NCI-H748 (cell line): Measurements from ENCODE around the gene FJX1.

Experiments
- DNase-seq: peaks from one replicate; lab custom pipeline; 2025; ENCODE audit not compliant: unreplicated experiment; lab: John Stamatoyannopoulos, UW

FJX1 gene

GRCh38 chr11:35617687-35618496 is at the start of gene FJX1:
Gene FJX1 (plus strand): TSS chr11:35618460. CDS start chr11:35618637, 177 bp downstream.
- DNase-seq, result peak; percentile 96

- no peak for DNase-seq
These were observed 46.6 kb upstream of the FJX1 start for GRCh38 chr11:35571696-35572095.

- no peak for DNase-seq
These were observed 38.5 kb upstream of the FJX1 start for GRCh38 chr11:35579557-35580396.

- DNase-seq, result no peak
These were observed 37.9 kb upstream of the FJX1 start for GRCh38 chr11:35580397-35580781.

- DNase-seq, result no peak
These were observed 36.2 kb upstream of the FJX1 start for GRCh38 chr11:35582033-35582432.

GRCh38 chr11:35583126-35583525 is 35.1 kb upstream of the FJX1 start:
- no peak for DNase-seq

- DNase-seq, result no peak
These were observed 34.4 kb upstream of the FJX1 start for GRCh38 chr11:35583843-35584242.

GRCh38 chr11:35584321-35584720 is 33.9 kb upstream of the FJX1 start:
- no peak for DNase-seq

GRCh38 chr11:35585416-35585815 is 32.8 kb upstream of the FJX1 start:
- DNase-seq, result no peak

- no peak for DNase-seq
These were observed 32.0 kb upstream of the FJX1 start for GRCh38 chr11:35586222-35586621.

GRCh38 chr11:35587972-35588371 is 30.3 kb upstream of the FJX1 start:
- DNase-seq, result no peak

- DNase-seq, result no peak
These were observed 29.6 kb upstream of the FJX1 start for GRCh38 chr11:35588627-35589026.

- DNase-seq, result no peak
These were observed 29.0 kb upstream of the FJX1 start for GRCh38 chr11:35589281-35589680.

GRCh38 chr11:35590412-35590811 is 27.8 kb upstream of the FJX1 start:
- no peak for DNase-seq

GRCh38 chr11:35593143-35593542 is 25.1 kb upstream of the FJX1 start:
- DNase-seq, result no peak

GRCh38 chr11:35594680-35595079 is 23.6 kb upstream of the FJX1 start:
- DNase-seq, result no peak

GRCh38 chr11:35598254-35599125 is 19.8 kb upstream of the FJX1 start:
- DNase-seq, result no peak

- no peak for DNase-seq
These were observed 17.9 kb upstream of the FJX1 start for GRCh38 chr11:35600331-35600838.

- no peak for DNase-seq
These were observed 16.0 kb upstream of the FJX1 start for GRCh38 chr11:35602160-35602793.

- DNase-seq, result no peak
These were observed 15.3 kb upstream of the FJX1 start for GRCh38 chr11:35602979-35603378.

GRCh38 chr11:35605706-35606105 is 12.6 kb upstream of the FJX1 start:
- DNase-seq, result no peak
